Neural progenitor cell (in vitro differentiated cells): ENCODE data around the gene CBFA2T3. TPM values are rescaled to one million over a fixed set of nuclear protein-coding genes. Genes with fewer than 3 reads are reported as not detected.

ENCODE experiments used
- DNase-seq: peaks from one replicate; pipeline ENCODE4 v3.0.0-alpha.2; 2016; ENCODE audit warnings: low spot score
- H2AFZ ChIP-seq: fragments of 200-600 bp; sonication (generic); replicated peaks from 2 replicates; pipeline ENCODE4 v1.6.1; 2016; ENCODE audit warnings: antibody characterized with exemption
- H3F3A ChIP-seq: fragments of 200-600 bp; sonication (generic); 2 replicates; pipeline ENCODE4 v1.6.1; 2016; ENCODE audit warnings: antibody characterized with exemption, low read depth
- H3K27ac ChIP-seq: fragments of 200-600 bp; sonication (generic); 2 replicates; pipeline ENCODE4 v1.5.1; 2016; ENCODE audit warnings: mild to moderate bottlenecking
- H3K27me3 ChIP-seq: fragments of 200-600 bp; sonication (generic); 2 replicates; pipeline ENCODE4 v1.6.1; 2016; ENCODE audit warnings: mild to moderate bottlenecking, moderate library complexity
- H3K36me3 ChIP-seq: fragments of 200-600 bp; sonication (generic); 2 replicates; pipeline ENCODE4 v1.5.1; 2016
- H3K4me1 ChIP-seq: fragments of 200-600 bp; sonication (generic); 2 replicates; pipeline ENCODE4 v1.6.1; 2016; ENCODE audit warnings: mixed run types
- H3K4me2 ChIP-seq: fragments of 200-600 bp; sonication (generic); 2 replicates; pipeline ENCODE4 v1.6.1; 2016
- H3K4me3 ChIP-seq: fragments of 200-600 bp; sonication (generic); 2 replicates; pipeline ENCODE4 v1.5.1; 2016
- H3K79me2 ChIP-seq: fragments of 200-600 bp; sonication (generic); 2 replicates; pipeline ENCODE4 v1.6.1; 2016; ENCODE audit warnings: low read depth
- H3K9ac ChIP-seq: fragments of 200-600 bp; sonication (generic); 2 replicates; pipeline ENCODE4 v1.6.1; 2016
- H3K9me3 ChIP-seq: fragments of 200-600 bp; sonication (generic); 2 replicates; pipeline ENCODE4 v1.5.1; 2016; ENCODE audit warnings: low read depth
- H4K20me1 ChIP-seq: fragments of 200-600 bp; sonication (generic); 2 replicates; pipeline ENCODE4 v1.6.1; 2016; ENCODE audit warnings: low read depth
- H3K27ac Mint-ChIP-seq: 3 replicates; pipeline ENCODE4 v1.8.0; 2021; ENCODE audit warnings: mixed read lengths
- H3K27me3 Mint-ChIP-seq: 2 replicates; pipeline ENCODE4 v1.8.0; 2022; ENCODE audit warnings: low read depth, mild to moderate bottlenecking, inconsistent platforms, moderate library complexity, mixed read lengths; ENCODE audit not compliant: insufficient read depth
- H3K36me3 Mint-ChIP-seq: 3 replicates; pipeline ENCODE4 v1.8.0; 2021; ENCODE audit warnings: mixed read lengths
- H3K4me1 Mint-ChIP-seq: 3 replicates; pipeline ENCODE4 v1.8.0; 2021; ENCODE audit warnings: mixed read lengths
- H3K4me3 Mint-ChIP-seq: 3 replicates; pipeline ENCODE4 v1.8.0; 2021; ENCODE audit warnings: mild to moderate bottlenecking, moderate library complexity, mixed read lengths
- H3K9me3 Mint-ChIP-seq: 3 replicates; pipeline ENCODE4 v1.8.0; 2020; ENCODE audit warnings: mixed read lengths
- CTCF ChIP-seq: fragments of 200-600 bp; sonication (generic); IDR thresholded peaks from 2 replicates; pipeline ENCODE4 v1.5.1; 2017; ENCODE audit warnings: antibody characterized with exemption, mild to moderate bottlenecking
- EZH2 ChIP-seq: fragments of 200-600 bp; sonication (generic); IDR thresholded peaks from 2 replicates; pipeline ENCODE4 v1.6.1; 2017; ENCODE audit warnings: antibody characterized with exemption, mild to moderate bottlenecking, moderate library complexity
- EZH2phosphoT487 ChIP-seq: fragments of 200-600 bp; sonication (generic); IDR thresholded peaks from 2 replicates; pipeline ENCODE4 v1.6.1; 2017; ENCODE audit warnings: antibody characterized with exemption
- total RNA-seq: library from RNA; depleted of rRNA; stranded (reverse); fragments of >200 nt; gene quantifications from 2 replicates; pipeline ENCODE4 v1.2.3, GENCODE V29; 2015; ENCODE audit warnings: low replicate concordance

Gene CBFA2T3
- total RNA-seq, 1 donor from 2014 or later: 0.22 TPM

DNA sequence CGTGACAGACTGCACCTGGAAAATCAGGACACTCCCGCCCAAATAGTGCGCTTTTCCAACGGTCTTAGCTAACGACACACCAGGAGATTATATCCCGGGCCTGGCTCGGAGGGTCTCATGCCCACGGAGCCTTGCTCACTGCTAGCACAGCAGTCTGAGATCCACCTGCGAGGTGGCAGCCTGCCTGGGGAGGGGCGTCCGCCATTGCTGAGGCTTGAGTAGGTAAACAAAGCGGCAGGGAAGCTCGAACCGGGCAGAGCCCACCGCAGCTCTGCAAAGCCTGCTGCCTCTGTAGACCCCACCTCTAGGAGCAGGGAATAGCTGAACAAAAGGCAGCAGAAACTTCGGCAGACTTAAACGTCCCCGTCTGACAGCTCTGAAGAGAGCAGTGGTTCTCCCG is 125.4 kb downstream of the CBFA2T3 start:
- no peaks in the 10 kb centered on the region for H3K27me3 ChIP-seq
- no peaks in the 10 kb centered on the region for H3K9me3 ChIP-seq
- no peak overlapping the region for H3K4me3 Mint-ChIP-seq
- H3K27ac ChIP-seq: no peak overlapping the region
- H3K9ac ChIP-seq: no peak overlapping the region
- H3K27me3 Mint-ChIP-seq: peaks cover 4% of the 10 kb centered on the region
- H3K36me3 ChIP-seq: no peaks in the 10 kb centered on the region
- no peaks in the 10 kb centered on the region for H3K4me1 ChIP-seq
- H3K4me3 ChIP-seq: no peak overlapping the region
- no peak overlapping the region for H3K4me2 ChIP-seq
- no peaks in the 10 kb centered on the region for H3K9me3 Mint-ChIP-seq
- H3F3A ChIP-seq: peaks cover 4% of the 10 kb centered on the region
- no peak overlapping the region for H2AFZ ChIP-seq
- TF ChIP-seq CTCF (no peak), EZH2 (no peak), EZH2phosphoT487 (no peak)
- H3K79me2 ChIP-seq: no peaks in the 10 kb centered on the region
- H3K36me3 Mint-ChIP-seq: peaks cover 6% of the 10 kb centered on the region
- no peak overlapping the region for H3K27ac Mint-ChIP-seq
- peaks cover 13% of the 10 kb centered on the region for H3K4me1 Mint-ChIP-seq
- no peak for DNase-seq
- H4K20me1 ChIP-seq: peaks cover 8% of the 10 kb centered on the region

DNA sequence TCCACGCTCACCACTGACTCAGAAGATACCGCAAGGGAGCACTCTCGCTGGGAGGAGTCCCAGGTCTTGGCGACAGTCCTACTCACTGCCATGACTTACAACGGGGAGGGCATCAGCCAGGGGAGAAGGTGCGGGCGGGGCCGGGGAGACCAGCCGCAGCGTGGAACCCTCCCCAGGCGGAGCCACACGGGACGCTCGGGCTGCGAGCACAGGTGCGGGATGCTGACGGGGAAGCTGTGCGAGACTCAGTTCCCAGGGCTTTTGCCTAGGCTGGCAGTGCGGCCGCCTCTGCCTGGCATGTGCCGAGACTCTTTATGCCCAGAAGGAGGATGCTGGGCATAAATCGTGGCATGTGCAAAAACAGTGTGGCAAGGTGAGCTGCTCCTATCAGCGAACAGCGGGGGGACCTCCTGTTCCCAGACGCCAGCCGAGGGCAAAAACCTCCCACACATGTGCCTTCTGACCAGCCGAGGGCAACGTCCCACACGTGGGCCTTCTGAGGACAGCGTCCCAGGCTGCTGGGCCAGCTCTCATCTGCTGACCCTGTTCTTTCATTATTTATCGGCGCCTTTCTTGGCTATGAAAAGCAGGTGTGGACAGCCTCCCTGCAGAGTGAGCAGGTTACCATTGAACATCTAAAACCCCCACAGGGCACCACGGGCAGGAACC is 126.3 kb downstream of the CBFA2T3 start:
- TF ChIP-seq CTCF: no peak
- TF ChIP-seq EZH2phosphoT487: no peak
- no peak for TF ChIP-seq EZH2
- Histone ChIP-seq H3F3A (peaks cover 4% of the 10 kb centered on the region), H4K20me1 (peaks cover 2% of the 10 kb centered on the region), H3K27me3 (no peaks in the 10 kb centered on the region), H3K79me2 (no peaks in the 10 kb centered on the region), H3K27ac (no peak overlapping the region), H3K9ac (no peak overlapping the region), H3K4me3 (no peak overlapping the region), H3K4me2 (no peak overlapping the region), H3K9me3 (no peaks in the 10 kb centered on the region), H2AFZ (no peak overlapping the region), H3K4me1 (no peaks in the 10 kb centered on the region), H3K36me3 (no peaks in the 10 kb centered on the region)
- no peak overlapping the region for H3K4me3 Mint-ChIP-seq
- H3K9me3 Mint-ChIP-seq: no peaks in the 10 kb centered on the region
- H3K36me3 Mint-ChIP-seq: peaks cover 6% of the 10 kb centered on the region
- H3K4me1 Mint-ChIP-seq: peaks cover 11% of the 10 kb centered on the region
- no peak overlapping the region for H3K27ac Mint-ChIP-seq
- DNase-seq: no peak
- peaks cover 3% of the 10 kb centered on the region for H3K27me3 Mint-ChIP-seq

DNA sequence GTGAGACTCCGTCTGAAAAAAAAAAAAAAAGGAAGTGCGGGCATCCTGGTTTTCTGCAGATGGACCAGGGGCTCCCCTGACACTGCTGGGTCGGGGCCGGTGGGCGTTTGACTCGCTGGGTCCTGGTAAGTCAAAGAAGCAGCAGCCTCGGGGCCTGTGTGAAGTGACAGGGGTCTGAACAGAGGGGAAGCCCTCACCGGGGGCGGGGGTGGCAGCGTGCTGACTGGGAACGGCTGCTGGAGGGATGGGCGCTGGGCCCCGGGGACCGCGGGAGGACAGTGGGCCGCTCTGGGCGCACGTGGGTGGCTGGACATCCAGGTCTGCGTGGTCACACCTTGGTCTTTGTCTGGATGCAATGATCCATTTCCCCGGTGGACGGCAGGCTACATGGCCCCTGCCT is 128.4 kb downstream of the CBFA2T3 start:
- Mint-ChIP-seq H3K27ac (no peak overlapping the region), H3K4me3 (no peak overlapping the region), H3K36me3 (peaks cover 6% of the 10 kb centered on the region), H3K27me3 (peaks cover 6% of the 10 kb centered on the region), H3K9me3 (no peaks in the 10 kb centered on the region), H3K4me1 (peaks cover 9% of the 10 kb centered on the region)
- peaks cover 4% of the 10 kb centered on the region for H4K20me1 ChIP-seq
- no peaks in the 10 kb centered on the region for H3K4me1 ChIP-seq
- H3K27ac ChIP-seq: no peak overlapping the region
- H3K9ac ChIP-seq: no peak overlapping the region
- H3F3A ChIP-seq: no peaks in the 10 kb centered on the region
- no peak overlapping the region for H3K4me3 ChIP-seq
- no peak overlapping the region for H2AFZ ChIP-seq
- H3K4me2 ChIP-seq: no peak overlapping the region
- no peaks in the 10 kb centered on the region for H3K9me3 ChIP-seq
- no peak for DNase-seq
- no peaks in the 10 kb centered on the region for H3K27me3 ChIP-seq
- TF ChIP-seq EZH2phosphoT487: no peak
- TF ChIP-seq CTCF: no peak
- no peak for TF ChIP-seq EZH2
- H3K79me2 ChIP-seq: no peaks in the 10 kb centered on the region
- no peaks in the 10 kb centered on the region for H3K36me3 ChIP-seq
